ENCODE data around the gene FNDC1.

The FNDC1 gene

GRCh38 chr6:159307246-159307790 lies 138.1 kb downstream of the FNDC1 start:
- Histone ChIP-seq H3K4me1 (no peaks in the 10 kb centered on the region), H3K36me3 (no peaks in the 10 kb centered on the region), H3K27me3 (no peaks in the 10 kb centered on the region), H3K4me3 (ENCODE audit: low read depth, low read length) (no peak overlapping the region), H3K9me3 (no peaks in the 10 kb centered on the region)
- no peak for DNase-seq
- TF ChIP-seq CTCF (IDR thresholded peaks at IDR 0.05; ENCODE audit: low read depth, low read length), result no peak

DNA sequence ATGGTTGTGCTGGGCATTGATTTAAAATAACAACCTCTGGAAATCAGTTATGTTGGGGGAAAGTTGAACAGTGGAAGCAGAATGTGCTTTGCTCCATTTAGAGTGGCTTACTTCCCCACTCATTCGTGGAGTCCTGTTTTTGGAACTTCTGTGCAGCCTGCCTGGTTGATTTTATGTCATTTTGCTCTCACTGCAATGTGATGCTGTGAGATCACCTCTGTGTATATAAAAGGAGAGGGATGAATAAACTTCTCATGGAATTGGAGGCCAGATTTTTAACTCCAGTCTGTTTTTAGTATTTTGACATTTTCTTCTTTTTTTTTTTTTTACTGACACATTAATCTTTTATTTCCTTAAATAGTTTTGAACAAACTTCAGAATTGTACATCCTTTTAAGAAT lies 139.0 kb downstream of the FNDC1 start:
- H3K27me3 ChIP-seq, result no peaks in the 10 kb centered on the region
- H3K36me3 ChIP-seq, result no peaks in the 10 kb centered on the region
- no peaks in the 10 kb centered on the region for H3K4me1 ChIP-seq
- TF ChIP-seq CTCF (IDR thresholded peaks at IDR 0.05; ENCODE audit: low read depth, low read length), result no peak
- no peak overlapping the region for H3K4me3 ChIP-seq (ENCODE audit: low read depth, low read length)
- no peaks in the 10 kb centered on the region for H3K9me3 ChIP-seq
- no peak for DNase-seq

DNA sequence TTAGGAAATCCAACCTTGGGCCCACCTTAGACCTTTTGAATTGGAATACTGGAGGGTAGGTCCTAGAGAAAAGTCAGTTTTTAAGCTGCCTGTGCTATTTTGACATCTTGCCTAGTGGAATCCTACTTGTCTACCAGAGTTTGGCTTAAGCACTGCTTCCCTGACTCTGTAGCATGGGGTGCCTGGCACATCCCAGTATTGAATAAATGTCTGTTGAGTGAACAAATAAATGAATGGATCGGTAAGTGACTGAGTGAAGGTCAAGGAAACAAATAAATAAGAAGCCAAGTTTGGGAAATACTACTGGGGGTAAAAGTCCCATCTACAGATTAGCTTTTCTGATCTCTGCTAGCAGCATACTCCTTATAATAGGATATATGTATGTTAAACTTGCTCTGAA lies 140.5 kb downstream of the FNDC1 start:
- Histone ChIP-seq H3K36me3 (no peaks in the 10 kb centered on the region), H3K9me3 (no peaks in the 10 kb centered on the region), H3K4me3 (ENCODE audit: low read depth, low read length) (no peak overlapping the region), H3K4me1 (no peaks in the 10 kb centered on the region), H3K27me3 (no peaks in the 10 kb centered on the region)
- no peak for TF ChIP-seq CTCF (IDR thresholded peaks at IDR 0.05; ENCODE audit: low read depth, low read length)
- DNase-seq, result no peak

- Histone ChIP-seq H3K36me3 (no peaks in the 10 kb centered on the region), H3K9me3 (no peaks in the 10 kb centered on the region), H3K4me3 (ENCODE audit: low read depth, low read length) (no peak overlapping the region), H3K27me3 (no peaks in the 10 kb centered on the region), H3K4me1 (no peaks in the 10 kb centered on the region)
- 0 out of 2 replicates have a peak, but pooled peaks have one; percentile 15 for TF ChIP-seq CTCF (IDR thresholded peaks at IDR 0.05; ENCODE audit: low read depth, low read length)
- DNase-seq, result no peak
Measured at GRCh38 chr6:159311618-159312017, 142.4 kb downstream of the FNDC1 start.

- Histone ChIP-seq H3K4me3 (ENCODE audit: low read depth, low read length) (no peak overlapping the region), H3K36me3 (no peaks in the 10 kb centered on the region)
- no peak for TF ChIP-seq CTCF (IDR thresholded peaks at IDR 0.05; ENCODE audit: low read depth, low read length)
Measured at GRCh38 chr6:159312206-159312605, 143.0 kb downstream of the FNDC1 start.

DNA sequence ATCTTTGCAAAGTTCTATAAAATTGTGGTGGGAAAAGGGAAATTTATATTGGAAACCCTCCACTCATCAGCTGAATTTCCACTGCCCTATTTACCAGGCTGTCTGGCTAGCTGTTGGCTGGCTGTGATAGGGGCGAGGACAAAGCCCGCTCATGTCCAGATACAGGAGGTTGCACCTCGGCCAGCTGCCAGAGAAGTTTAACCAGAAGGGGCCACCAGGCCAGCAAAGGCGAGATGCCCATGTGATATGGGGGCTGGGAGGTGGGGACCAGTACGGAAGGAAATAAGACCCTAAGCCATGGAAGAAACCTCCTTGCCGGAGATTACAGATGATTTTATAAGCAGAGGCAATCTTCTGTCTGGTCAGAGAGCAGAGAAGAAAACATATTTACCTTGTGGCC lies 143.8 kb downstream of the FNDC1 start:
- no peaks in the 10 kb centered on the region for H3K9me3 ChIP-seq
- no peak for TF ChIP-seq CTCF (IDR thresholded peaks at IDR 0.05; ENCODE audit: low read depth, low read length)

More at GRCh38 chr6:159312206-159312605, 143.0 kb downstream of the FNDC1 start:
- DNase-seq, result no peak
- no peaks in the 10 kb centered on the region for H3K4me1 ChIP-seq
- no peaks in the 10 kb centered on the region for H3K9me3 ChIP-seq
- H3K27me3 ChIP-seq, result no peaks in the 10 kb centered on the region

More for the DNA sequence above, 143.8 kb downstream of the FNDC1 start:
- Histone ChIP-seq H3K27me3 (no peaks in the 10 kb centered on the region), H3K36me3 (no peaks in the 10 kb centered on the region), H3K4me3 (ENCODE audit: low read depth, low read length) (no peak overlapping the region), H3K4me1 (no peaks in the 10 kb centered on the region)
- no peak for DNase-seq

Measured in BE2C (cell line).